Measurements from ENCODE around the gene C2orf68.
"Not testable (repeated sequence)": the region's sequence is repeated elsewhere in the genome, so short reads cannot be mapped to it uniquely, and the experiment has no call there.

C2orf68 gene

GRCh38 chr2:85623991-85624390 is 12.1 kb upstream of the C2orf68 start:
- no peak for DNase-seq

- no peak for DNase-seq
Observed at GRCh38 chr2:85621338-85621737, 9.5 kb upstream of the C2orf68 start.

- no peak for DNase-seq
Observed at GRCh38 chr2:85619617-85620016, 7.8 kb upstream of the C2orf68 start.

- not testable (repeated sequence) for DNase-seq
Observed at GRCh38 chr2:85617723-85618122, 5.9 kb upstream of the C2orf68 start.

- no peak for DNase-seq
Observed at GRCh38 chr2:85615413-85615728, 3.5 kb upstream of the C2orf68 start.

GRCh38 chr2:85614757-85615156 is 2.9 kb upstream of the C2orf68 start:
- not testable (repeated sequence) for DNase-seq

- DNase-seq: no peak
Observed at GRCh38 chr2:85613717-85614515, 2.0 kb upstream of the C2orf68 start.

- no peak for DNase-seq
Observed at GRCh38 chr2:85611217-85611704, 605 bp downstream of the C2orf68 start.

- no peak for DNase-seq
Observed at GRCh38 chr2:85607268-85608215, 4.3 kb downstream of the C2orf68 start.

- DNase-seq: no peak
Observed at GRCh38 chr2:85606116-85606455, 5.8 kb downstream of the C2orf68 start.

- DNase-seq: no peak
Observed at GRCh38 chr2:85605406-85606115, 6.3 kb downstream of the C2orf68 start.

- DNase-seq: no peak
Observed at GRCh38 chr2:85604568-85605339, 7.1 kb downstream of the C2orf68 start.

GRCh38 chr2:85604133-85604444 is 7.8 kb downstream of the C2orf68 start:
- DNase-seq: not testable (repeated sequence)

GRCh38 chr2:85602476-85603234 is 9.2 kb downstream of the C2orf68 start, which contains the start of gene TMEM150A:
Gene TMEM150A (minus strand): TSS chr2:85602698. CDS start chr2:85601948, 750 bp downstream.
- DNase-seq: peak; percentile 89

- no peak for DNase-seq
Observed at GRCh38 chr2:85601771-85602475, 9.9 kb downstream of the C2orf68 start.

GRCh38 chr2:85600951-85601770 is 10.7 kb downstream of the C2orf68 start:
- DNase-seq: no peak

GRCh38 chr2:85600235-85600575 is 11.7 kb downstream of the C2orf68 start:
- DNase-seq: no peak

GRCh38 chr2:85599468-85600234 is 12.2 kb downstream of the C2orf68 start:
- DNase-seq: no peak

GRCh38 chr2:85598594-85599340 is 13.1 kb downstream of the C2orf68 start:
- no peak for DNase-seq

Measured in CD4-positive, alpha-beta T cell treated with Interleukin-17A for 1 hour (primary cell).